Neural cell (in vitro differentiated cells): Measurements from ENCODE around the gene CPSF3.

Source experiments
- EP300 ChIP-seq: fragments of 450-650 bp; conservative IDR thresholded peaks from 2 replicates; pipeline ENCODE4 v1.6.1; 2014; ENCODE audit warnings: antibody characterized with exemption, mild to moderate bottlenecking, moderate library complexity; ENCODE audit not compliant: poor library complexity, severe bottlenecking
- EZH2 ChIP-seq: fragments of 200-600, 300-800 bp; shearing (Covaris generic), sonication (generic); IDR thresholded peaks from 2 replicates; pipeline ENCODE4 v1.6.1; 2014; ENCODE audit warnings: antibody characterized with exemption, low read length, borderline replicate concordance, mild to moderate bottlenecking; ENCODE audit not compliant: insufficient read depth, poor library complexity, severe bottlenecking
- TF ChIP-seq, protein P1 (sequence below): fragments of 450-650 bp; IDR thresholded peaks from 2 replicates; pipeline ENCODE4 v1.5.1; 2014; ENCODE audit warnings: antibody characterized with exemption, mild to moderate bottlenecking, moderate library complexity; ENCODE audit not compliant: poor library complexity, severe bottlenecking
- TF ChIP-seq, protein P2 (sequence below): IDR thresholded peaks from 2 replicates; pipeline ENCODE4 v1.6.1; 2012; ENCODE audit warnings: borderline replicate concordance

DNA sequence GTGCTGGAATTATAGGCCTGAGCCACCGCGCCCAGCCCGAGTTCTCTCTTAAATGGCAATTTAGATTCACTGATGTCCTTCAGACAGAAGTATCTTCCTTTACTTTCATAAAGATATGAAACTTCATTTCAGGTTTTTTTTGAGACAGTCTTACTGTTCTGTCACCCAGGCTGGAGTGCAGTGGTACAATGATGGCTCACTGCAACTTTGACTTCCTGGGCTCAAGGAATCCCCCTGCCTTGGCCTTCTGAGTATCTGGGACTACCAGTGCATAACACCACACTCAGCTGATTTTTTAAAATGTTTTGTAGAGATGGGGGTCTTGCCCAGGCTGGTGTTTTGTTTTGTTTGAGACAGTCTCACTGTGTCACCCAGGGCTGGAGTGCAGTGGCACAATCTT, 13.3 kb upstream of the CPSF3 start:
- TF ChIP-seq, protein P1, sequence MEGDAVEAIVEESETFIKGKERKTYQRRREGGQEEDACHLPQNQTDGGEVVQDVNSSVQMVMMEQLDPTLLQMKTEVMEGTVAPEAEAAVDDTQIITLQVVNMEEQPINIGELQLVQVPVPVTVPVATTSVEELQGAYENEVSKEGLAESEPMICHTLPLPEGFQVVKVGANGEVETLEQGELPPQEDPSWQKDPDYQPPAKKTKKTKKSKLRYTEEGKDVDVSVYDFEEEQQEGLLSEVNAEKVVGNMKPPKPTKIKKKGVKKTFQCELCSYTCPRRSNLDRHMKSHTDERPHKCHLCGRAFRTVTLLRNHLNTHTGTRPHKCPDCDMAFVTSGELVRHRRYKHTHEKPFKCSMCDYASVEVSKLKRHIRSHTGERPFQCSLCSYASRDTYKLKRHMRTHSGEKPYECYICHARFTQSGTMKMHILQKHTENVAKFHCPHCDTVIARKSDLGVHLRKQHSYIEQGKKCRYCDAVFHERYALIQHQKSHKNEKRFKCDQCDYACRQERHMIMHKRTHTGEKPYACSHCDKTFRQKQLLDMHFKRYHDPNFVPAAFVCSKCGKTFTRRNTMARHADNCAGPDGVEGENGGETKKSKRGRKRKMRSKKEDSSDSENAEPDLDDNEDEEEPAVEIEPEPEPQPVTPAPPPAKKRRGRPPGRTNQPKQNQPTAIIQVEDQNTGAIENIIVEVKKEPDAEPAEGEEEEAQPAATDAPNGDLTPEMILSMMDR = no peak
- TF ChIP-seq EZH2 (no peak), EP300 (no peak)
- TF ChIP-seq, protein P2, sequence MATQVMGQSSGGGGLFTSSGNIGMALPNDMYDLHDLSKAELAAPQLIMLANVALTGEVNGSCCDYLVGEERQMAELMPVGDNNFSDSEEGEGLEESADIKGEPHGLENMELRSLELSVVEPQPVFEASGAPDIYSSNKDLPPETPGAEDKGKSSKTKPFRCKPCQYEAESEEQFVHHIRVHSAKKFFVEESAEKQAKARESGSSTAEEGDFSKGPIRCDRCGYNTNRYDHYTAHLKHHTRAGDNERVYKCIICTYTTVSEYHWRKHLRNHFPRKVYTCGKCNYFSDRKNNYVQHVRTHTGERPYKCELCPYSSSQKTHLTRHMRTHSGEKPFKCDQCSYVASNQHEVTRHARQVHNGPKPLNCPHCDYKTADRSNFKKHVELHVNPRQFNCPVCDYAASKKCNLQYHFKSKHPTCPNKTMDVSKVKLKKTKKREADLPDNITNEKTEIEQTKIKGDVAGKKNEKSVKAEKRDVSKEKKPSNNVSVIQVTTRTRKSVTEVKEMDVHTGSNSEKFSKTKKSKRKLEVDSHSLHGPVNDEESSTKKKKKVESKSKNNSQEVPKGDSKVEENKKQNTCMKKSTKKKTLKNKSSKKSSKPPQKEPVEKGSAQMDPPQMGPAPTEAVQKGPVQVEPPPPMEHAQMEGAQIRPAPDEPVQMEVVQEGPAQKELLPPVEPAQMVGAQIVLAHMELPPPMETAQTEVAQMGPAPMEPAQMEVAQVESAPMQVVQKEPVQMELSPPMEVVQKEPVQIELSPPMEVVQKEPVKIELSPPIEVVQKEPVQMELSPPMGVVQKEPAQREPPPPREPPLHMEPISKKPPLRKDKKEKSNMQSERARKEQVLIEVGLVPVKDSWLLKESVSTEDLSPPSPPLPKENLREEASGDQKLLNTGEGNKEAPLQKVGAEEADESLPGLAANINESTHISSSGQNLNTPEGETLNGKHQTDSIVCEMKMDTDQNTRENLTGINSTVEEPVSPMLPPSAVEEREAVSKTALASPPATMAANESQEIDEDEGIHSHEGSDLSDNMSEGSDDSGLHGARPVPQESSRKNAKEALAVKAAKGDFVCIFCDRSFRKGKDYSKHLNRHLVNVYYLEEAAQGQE = no peak
